Upper lobe of left lung (tissue), 4 donors: ENCODE results near the gene AMZ1.

ENCODE experiments used
- CTCF ChIP-seq, 6 experiments: fragments of 450-650 bp in 4 of 6; fragments of 200-600 bp in 2 of 6; sonication (generic) in 2 of 6; IDR thresholded peaks; one replicate each; pipeline ENCODE4 v1.5.1; 2016 to 2019; ENCODE audit warnings: antibody characterized with exemption in 6 of 6
- POLR2A ChIP-seq, 4 donors: fragments of 450-650 bp; IDR thresholded peaks; one replicate each; pipeline ENCODE4 v1.5.1; 2016 to 2017; ENCODE audit warnings: antibody characterized with exemption in 4 of 4, mild to moderate bottlenecking in 2 of 4
- POLR2AphosphoS5 ChIP-seq, 2 donors: sonication (generic); formaldehyde crosslinking; IDR thresholded peaks; one replicate each; pipeline ENCODE4 v1.5.1; 2017; ENCODE audit warnings: antibody characterized with exemption in 2 of 2

GRCh38 chr7:2650451-2650850, 37.6 kb upstream of the AMZ1 start:
- TF ChIP-seq POLR2AphosphoS5 (IDR thresholded peaks at IDR 0.05), result no peak
- TF ChIP-seq CTCF (IDR thresholded peaks at IDR 0.05), result no peak
- no peak for TF ChIP-seq POLR2A (IDR thresholded peaks at IDR 0.05)
